Activated T-helper 17 cell treated with anti-CD3 and anti-CD28 coated beads, Interleukin-2, amount 50 U/mL, for 72 hours (primary cell): ENCODE measurements around the gene UBR4. TPM values are rescaled to one million over a fixed set of nuclear protein-coding genes. Genes with fewer than 3 reads are reported as not detected.
A peak's percentile ranks its signal among the peaks of the same experiment; 100 is the strongest.
"Not testable (repeated sequence)": the region's sequence is repeated elsewhere in the genome, so short reads cannot be mapped to it uniquely, and the experiment has no call there.

Source experiments
- ATAC-seq: fragments of 150-1000 bp; cut with Tn5 transposase; replicated peaks from 2 replicates; pipeline ENCODE4 v1.10.0; 2021; ENCODE audit warnings: mild to moderate bottlenecking, moderate library complexity
- H3K27ac Mint-ChIP-seq: one replicate; pipeline ENCODE4 v1.8.0; 2022; ENCODE audit warnings: mixed read lengths
- H3K27me3 Mint-ChIP-seq: one replicate; pipeline ENCODE4 v1.8.0; 2022; ENCODE audit warnings: mixed read lengths
- H3K36me3 Mint-ChIP-seq: one replicate; pipeline ENCODE4 v1.8.0; 2022; ENCODE audit warnings: low read depth, mild to moderate bottlenecking, mixed read lengths
- H3K4me1 Mint-ChIP-seq: one replicate; pipeline ENCODE4 v1.8.0; 2022; ENCODE audit warnings: mixed read lengths
- H3K4me3 Mint-ChIP-seq: one replicate; pipeline ENCODE4 v1.8.0; 2022; ENCODE audit warnings: mild to moderate bottlenecking, mixed read lengths
- H3K9me3 Mint-ChIP-seq: one replicate; pipeline ENCODE4 v1.8.0; 2022; ENCODE audit warnings: mixed read lengths
- total RNA-seq, 2 donors: library from RNA; stranded (reverse); gene quantifications; one replicate each; pipeline ENCODE4 v1.2.3, GENCODE V29; 2022

The UBR4 gene
- total RNA-seq, 2 donors from 2014 or later = 145 to 195 TPM

DNA sequence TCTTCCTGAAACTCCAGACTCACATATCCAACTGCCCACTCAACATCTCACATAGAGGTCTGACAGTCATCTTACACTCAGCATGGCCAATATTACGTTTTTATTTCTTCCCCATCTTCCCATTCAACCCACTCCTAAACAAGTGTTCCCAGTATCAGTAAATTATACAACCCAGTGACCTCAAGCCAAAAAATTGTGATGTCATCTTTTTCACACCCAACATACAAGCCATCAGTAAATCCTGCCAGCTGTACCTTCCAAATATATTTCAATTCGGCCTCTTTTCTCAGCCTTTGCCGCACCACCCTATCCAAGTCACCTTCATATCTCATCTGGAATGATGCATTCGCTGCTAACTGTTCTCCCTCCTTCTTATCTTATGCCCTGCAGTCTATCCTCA, 19.6 kb downstream of the UBR4 start:
- no peaks in the 10 kb centered on the region for H3K9me3 Mint-ChIP-seq
- H3K27me3 Mint-ChIP-seq = no peaks in the 10 kb centered on the region
- peaks cover 100% of the 10 kb centered on the region for H3K36me3 Mint-ChIP-seq
- H3K27ac Mint-ChIP-seq = no peak overlapping the region
- ATAC-seq = no peak
- peaks cover 13% of the 10 kb centered on the region for H3K4me1 Mint-ChIP-seq
- H3K4me3 Mint-ChIP-seq = no peak overlapping the region

DNA sequence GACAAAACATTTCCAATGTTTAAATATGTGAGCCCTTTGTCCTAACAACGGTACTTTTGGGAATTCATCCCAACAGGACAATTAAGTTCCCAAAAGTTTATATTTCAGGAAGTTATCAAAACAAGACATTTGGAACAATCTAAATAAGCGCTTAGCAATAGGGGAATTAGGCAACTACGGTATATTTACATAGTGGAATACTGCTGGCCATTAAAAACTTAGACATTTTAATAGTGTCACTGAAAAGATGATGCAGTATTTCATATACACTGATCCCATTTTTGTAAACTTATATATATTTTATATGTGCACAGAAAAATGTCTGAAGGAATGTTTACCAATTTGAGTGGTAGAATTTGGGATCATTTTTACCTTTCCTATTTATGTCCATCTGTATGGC, 20.8 kb downstream of the UBR4 start:
- Mint-ChIP-seq H3K36me3 (peaks cover 100% of the 10 kb centered on the region), H3K27ac (no peak overlapping the region), H3K4me3 (no peak overlapping the region), H3K9me3 (no peaks in the 10 kb centered on the region), H3K4me1 (peaks cover 13% of the 10 kb centered on the region), H3K27me3 (no peaks in the 10 kb centered on the region)
- ATAC-seq = no peak

DNA sequence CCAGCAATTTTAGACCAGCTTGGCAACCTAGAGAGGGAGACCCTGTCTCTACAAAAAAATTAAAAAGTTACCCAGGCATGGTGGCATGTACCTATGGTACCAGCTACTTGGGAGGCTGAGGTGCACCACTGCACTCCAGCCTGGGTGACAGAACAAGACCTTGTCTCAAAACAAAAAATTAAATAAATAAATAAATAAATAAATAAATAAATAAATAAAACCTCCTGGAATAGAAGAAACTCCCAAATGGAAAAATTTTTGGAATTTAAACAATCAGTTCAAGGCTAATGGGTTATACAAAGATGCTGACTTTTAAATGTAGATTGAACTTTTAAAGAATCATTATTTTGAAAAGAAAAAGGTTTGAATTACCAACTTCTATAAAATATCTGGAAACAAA, 22.2 kb downstream of the UBR4 start:
- H3K36me3 Mint-ChIP-seq = peaks cover 100% of the 10 kb centered on the region
- H3K4me1 Mint-ChIP-seq = peaks cover 17% of the 10 kb centered on the region
- ATAC-seq = no peak
- no peaks in the 10 kb centered on the region for H3K27me3 Mint-ChIP-seq
- no peaks in the 10 kb centered on the region for H3K9me3 Mint-ChIP-seq
- no peak overlapping the region for H3K4me3 Mint-ChIP-seq
- no peak overlapping the region for H3K27ac Mint-ChIP-seq

DNA sequence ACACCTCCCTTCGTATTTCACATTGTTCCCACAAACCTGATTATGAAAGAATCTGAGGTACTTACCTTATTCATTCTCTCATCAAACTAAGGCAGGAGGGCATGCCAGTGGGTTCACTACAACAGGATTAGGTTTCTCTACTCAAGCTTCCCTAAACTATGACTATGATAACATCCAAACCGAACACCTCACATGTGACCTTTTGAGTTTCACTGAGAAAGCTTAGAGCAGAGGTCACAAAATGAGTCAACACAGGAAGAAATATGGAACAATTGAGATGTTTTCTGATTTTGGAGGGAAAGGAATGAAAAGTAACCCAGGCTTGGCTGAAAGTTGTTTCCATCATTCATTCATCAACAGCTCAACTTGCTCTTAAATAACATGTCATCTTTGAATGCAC, 24.1 kb downstream of the UBR4 start:
- ATAC-seq = peak; percentile 98
- Mint-ChIP-seq H3K27me3 (no peaks in the 10 kb centered on the region), H3K4me3 (peak overlapping the region; percentile 43), H3K27ac (peak overlapping the region; percentile 53), H3K36me3 (peaks cover 100% of the 10 kb centered on the region), H3K9me3 (no peaks in the 10 kb centered on the region), H3K4me1 (peaks cover 28% of the 10 kb centered on the region)

DNA sequence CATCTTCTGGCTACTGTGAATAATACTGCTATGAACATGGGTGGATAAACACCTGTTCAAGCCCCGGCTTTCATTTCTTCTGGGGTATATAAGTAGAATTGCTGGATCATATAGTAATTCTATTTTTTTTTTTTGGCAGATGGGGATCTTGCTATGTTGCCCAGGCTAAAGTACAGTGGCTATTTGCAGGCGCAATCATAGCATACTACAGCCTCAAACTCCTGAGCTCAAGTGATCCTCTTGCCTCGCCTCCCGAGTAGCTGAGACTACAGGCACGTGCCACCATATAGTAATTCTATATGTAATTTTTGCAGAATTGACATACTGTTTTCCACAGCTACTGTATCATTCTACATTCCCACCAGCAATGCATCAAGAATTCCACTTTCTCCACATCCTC, 27.8 kb downstream of the UBR4 start:
- peaks cover 100% of the 10 kb centered on the region for H3K36me3 Mint-ChIP-seq
- H3K4me1 Mint-ChIP-seq = peaks cover 33% of the 10 kb centered on the region
- no peaks in the 10 kb centered on the region for H3K27me3 Mint-ChIP-seq
- H3K4me3 Mint-ChIP-seq = no peak overlapping the region
- H3K27ac Mint-ChIP-seq = no peak overlapping the region
- H3K9me3 Mint-ChIP-seq = no peaks in the 10 kb centered on the region
- no peak for ATAC-seq

DNA sequence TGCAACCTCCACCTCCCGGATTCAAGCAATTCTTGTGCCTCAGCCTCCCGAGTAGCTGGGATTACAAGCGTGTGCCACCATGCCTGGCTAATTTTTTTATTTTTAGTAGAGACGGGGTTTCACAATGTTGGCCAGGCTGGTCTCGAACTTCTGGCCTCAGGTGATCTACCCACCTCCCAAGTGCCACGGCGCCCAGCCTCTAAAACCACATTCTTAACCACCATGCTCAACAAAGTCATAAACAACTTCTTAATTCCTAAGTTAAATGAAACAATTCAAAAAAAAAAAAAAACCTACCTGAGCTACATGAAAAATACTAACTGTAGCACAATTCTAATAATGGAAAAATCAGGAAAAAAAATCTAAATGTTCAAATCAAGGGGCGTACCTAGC, 29.8 kb downstream of the UBR4 start:
- H3K27me3 Mint-ChIP-seq, H3K9me3 Mint-ChIP-seq, ATAC-seq: not testable (repeated sequence)
- Mint-ChIP-seq H3K27ac (peak overlapping the region; percentile 83), H3K4me3 (peak overlapping the region; percentile 13), H3K4me1 (peaks cover 20% of the 10 kb centered on the region), H3K36me3 (peaks cover 100% of the 10 kb centered on the region)

DNA sequence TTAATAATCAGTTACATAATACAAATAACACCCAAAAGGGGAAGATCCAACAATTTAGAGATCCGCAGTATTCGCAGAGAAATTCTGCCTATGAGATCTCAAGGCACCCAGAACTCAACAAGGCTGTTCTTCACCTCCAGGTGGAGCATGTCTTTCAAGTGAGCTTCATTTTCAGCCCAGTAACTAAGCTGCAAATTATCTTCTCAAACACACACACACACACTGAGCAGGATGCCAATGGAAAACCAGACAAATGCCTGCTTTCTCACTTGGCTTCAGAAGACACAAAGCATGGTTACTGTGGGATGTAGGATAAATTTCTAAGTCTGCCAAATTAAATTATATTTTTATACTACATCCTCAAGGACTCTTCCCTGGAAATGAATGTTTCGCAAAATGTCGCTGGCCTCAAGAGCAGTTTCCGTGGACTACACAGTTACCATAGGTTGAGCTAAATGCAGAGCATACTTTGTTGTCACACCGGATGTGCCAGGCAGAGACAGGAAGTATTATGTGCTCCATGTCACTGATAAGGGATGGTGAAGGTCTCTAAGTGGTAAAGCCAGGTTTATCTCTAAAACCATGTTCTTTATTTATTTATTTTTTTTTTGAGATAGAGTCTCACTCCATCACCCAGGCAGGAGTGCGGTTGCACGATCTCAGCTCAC, 30.3 kb downstream of the UBR4 start:
- peak; percentile 51 for ATAC-seq
- peaks cover 20% of the 10 kb centered on the region for H3K4me1 Mint-ChIP-seq
- H3K4me3 Mint-ChIP-seq = no peak overlapping the region
- no peaks in the 10 kb centered on the region for H3K9me3 Mint-ChIP-seq
- H3K36me3 Mint-ChIP-seq = peaks cover 100% of the 10 kb centered on the region
- peak overlapping the region; percentile 83 for H3K27ac Mint-ChIP-seq
- no peaks in the 10 kb centered on the region for H3K27me3 Mint-ChIP-seq

DNA sequence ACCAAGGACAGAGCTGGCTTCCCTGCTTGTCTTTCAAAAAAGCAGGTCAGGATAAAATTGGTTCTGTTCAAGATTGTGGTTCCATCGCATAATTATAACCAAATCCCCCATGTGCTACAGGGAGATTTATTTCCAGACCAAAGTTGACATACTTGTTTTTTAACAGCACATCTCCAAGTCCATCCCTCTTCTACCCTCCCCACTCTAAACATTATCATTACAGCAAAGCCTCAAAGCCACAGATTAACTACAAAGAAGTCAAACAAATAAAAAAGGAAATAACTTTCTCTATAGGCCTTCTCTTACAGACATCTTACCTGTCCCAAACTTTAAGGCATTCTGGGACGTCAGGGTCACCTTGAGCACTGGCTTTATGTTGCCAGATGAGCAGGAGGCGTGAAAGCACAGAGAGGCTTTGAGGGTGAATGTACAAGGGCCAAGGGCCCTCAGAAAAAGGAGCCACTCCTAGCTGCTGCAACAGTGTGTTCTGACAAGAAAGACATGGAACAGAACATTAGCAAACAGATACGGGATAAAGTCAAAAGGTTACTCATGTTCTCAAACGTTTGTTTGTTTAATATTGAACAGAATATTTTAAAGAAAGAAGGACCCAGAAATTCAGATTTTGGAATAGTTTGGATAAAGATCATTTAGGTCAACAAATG, 31.2 kb downstream of the UBR4 start:
- Mint-ChIP-seq H3K27me3 (no peaks in the 10 kb centered on the region), H3K27ac (peak overlapping the region; percentile 61), H3K36me3 (peaks cover 100% of the 10 kb centered on the region), H3K4me3 (no peak overlapping the region), H3K4me1 (peaks cover 18% of the 10 kb centered on the region), H3K9me3 (no peaks in the 10 kb centered on the region)
- no peak for ATAC-seq

DNA sequence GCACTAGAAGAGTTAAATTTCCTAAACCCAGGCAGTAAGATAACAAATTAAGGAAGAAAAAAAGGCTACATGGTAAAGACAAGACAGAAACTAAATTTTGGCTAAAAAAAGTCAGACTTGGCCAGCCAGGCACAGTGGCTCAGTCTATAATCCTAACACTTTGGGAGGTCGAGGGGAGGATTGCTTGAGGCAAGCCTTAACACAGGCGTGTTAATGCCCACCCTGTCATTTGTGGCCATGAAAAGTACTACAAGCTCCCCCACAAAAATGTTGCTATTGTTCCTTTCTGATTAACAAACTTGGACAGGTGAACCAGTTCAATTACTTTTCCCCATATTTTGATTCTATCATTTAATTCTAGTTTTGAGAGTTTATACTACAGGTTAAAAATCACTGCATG, 32.3 kb downstream of the UBR4 start:
- no peak for ATAC-seq
- Mint-ChIP-seq H3K36me3 (peaks cover 100% of the 10 kb centered on the region), H3K4me1 (peaks cover 16% of the 10 kb centered on the region), H3K4me3 (no peak overlapping the region), H3K9me3 (no peaks in the 10 kb centered on the region), H3K27me3 (no peaks in the 10 kb centered on the region), H3K27ac (no peak overlapping the region)

DNA sequence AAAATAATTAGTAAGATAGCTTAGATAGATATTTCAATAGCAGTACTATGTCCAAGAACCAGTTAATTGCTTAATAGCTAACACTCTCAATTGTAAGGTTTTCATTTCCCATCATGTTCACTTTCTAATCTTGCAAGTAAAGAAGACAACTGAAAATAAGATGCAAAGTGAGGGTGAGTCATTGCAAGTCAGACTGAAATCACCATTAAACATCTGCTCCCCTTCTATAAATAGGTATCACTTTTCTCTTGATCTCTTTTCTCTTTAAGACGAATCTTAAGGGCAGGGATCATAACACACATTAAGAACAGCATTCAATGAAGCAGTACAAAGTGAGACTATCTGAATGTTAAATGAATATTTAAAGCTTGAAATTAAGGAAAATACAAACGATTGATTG, 40.4 kb downstream of the UBR4 start:
- Mint-ChIP-seq H3K4me1 (peaks cover 10% of the 10 kb centered on the region), H3K36me3 (peaks cover 100% of the 10 kb centered on the region), H3K27ac (peak overlapping the region; percentile 85), H3K27me3 (no peaks in the 10 kb centered on the region), H3K9me3 (no peaks in the 10 kb centered on the region), H3K4me3 (peak overlapping the region; percentile 54)
- peak; percentile 92 for ATAC-seq

DNA sequence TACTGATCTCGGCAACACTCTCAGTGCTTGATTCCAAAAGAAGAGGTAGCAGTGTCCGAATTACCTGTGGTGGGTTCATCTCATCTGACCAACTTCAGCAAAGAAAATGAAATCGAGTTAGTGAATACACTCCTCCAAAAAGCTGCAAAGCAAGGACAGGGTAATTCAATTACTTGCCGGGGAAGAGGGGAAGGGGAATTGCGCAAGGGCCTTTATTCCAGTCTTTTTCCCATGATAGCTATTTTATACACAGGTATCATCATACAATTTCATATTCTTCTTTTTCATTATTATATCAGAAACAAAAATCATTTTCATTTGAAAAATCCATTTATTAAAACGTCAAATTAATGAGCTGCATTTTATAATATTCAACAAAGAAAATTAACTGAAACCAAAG, 42.9 kb downstream of the UBR4 start:
- H3K4me3 Mint-ChIP-seq = no peak overlapping the region
- ATAC-seq = no peak
- no peaks in the 10 kb centered on the region for H3K27me3 Mint-ChIP-seq
- H3K4me1 Mint-ChIP-seq = peaks cover 10% of the 10 kb centered on the region
- no peaks in the 10 kb centered on the region for H3K9me3 Mint-ChIP-seq
- H3K36me3 Mint-ChIP-seq = peaks cover 100% of the 10 kb centered on the region
- no peak overlapping the region for H3K27ac Mint-ChIP-seq

DNA sequence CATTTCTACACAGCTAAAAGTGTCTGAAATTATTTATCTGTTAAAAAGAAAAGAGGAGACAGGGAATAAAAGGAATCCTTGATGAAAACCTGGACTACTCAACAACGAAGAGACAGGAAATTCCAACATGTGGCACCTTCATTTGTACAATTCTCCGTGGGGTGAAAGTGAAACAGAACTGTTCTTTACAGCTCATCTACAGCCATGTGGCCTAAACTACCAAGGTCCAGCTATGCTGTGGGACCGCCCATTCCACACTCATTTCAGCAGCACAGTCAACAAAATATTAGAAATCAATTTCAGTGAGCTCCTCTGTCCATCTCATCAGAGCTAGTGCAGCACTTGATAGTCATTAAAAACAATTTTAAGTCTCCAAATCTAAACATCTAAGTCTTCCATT, 44.0 kb downstream of the UBR4 start:
- Mint-ChIP-seq H3K27ac (peak overlapping the region; percentile 33), H3K4me1 (peaks cover 10% of the 10 kb centered on the region), H3K9me3 (no peaks in the 10 kb centered on the region), H3K4me3 (no peak overlapping the region), H3K27me3 (no peaks in the 10 kb centered on the region), H3K36me3 (peaks cover 100% of the 10 kb centered on the region)
- no peak for ATAC-seq

DNA sequence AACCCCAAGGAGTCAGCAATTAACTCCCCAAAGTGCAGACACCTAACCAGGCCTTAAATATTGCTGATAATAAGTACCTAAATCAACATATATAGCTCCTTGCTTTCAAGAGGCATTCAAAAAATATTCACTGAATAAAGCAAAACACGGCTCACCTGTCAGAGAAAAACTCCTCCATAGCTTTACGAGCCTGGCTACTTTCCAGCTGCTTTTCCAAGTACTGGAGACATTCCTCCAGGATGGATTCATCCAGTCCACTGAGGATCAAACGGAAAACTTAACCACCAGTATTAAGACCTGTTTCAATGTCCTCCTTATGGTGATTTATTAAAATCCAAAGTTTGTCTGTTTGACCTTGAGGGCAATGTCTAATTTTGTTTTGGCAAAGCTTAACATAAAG, 44.6 kb downstream of the UBR4 start:
- Mint-ChIP-seq H3K4me3 (no peak overlapping the region), H3K9me3 (no peaks in the 10 kb centered on the region), H3K4me1 (peaks cover 10% of the 10 kb centered on the region), H3K27ac (peak overlapping the region; percentile 33), H3K36me3 (peaks cover 100% of the 10 kb centered on the region), H3K27me3 (no peaks in the 10 kb centered on the region)
- ATAC-seq = no peak

DNA sequence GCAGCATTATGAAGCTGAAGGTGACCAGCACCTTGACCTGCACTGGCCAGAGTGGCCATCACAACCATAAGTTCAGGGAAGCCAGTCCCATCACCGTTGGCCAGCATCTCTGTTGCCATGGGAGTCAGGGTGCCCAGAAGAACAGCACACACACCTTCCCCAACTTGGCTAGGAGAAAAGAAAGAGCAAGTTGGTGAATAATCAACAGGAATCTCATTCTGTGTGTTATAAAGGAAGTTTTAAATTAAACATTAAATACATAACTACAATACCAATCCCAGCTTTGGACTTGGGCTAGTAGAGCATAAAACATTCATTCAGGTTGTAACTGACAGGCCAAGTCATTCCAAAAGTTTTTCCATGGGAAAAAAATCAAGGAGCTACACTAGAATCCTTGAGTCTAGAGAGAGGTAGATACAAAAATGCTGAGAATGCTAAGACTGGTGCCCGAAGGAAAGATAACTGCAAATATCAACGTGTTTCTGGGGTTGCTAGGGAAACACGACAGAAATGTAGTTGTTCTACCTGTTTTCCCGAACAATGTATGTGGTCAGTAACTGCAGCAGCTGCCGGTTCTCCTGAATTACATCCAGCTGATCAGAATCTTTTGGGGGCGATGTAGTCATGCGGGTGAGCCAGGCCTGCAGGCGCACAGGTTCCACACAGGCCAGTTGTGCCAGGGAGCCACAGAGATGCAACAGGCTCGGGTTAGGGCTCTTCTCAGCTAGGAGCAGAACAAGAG, 45.6 kb downstream of the UBR4 start:
- Mint-ChIP-seq H3K4me3 (no peak overlapping the region), H3K4me1 (peaks cover 4% of the 10 kb centered on the region), H3K27me3 (no peaks in the 10 kb centered on the region), H3K9me3 (no peaks in the 10 kb centered on the region), H3K27ac (no peak overlapping the region), H3K36me3 (peaks cover 100% of the 10 kb centered on the region)
- ATAC-seq = no peak

DNA sequence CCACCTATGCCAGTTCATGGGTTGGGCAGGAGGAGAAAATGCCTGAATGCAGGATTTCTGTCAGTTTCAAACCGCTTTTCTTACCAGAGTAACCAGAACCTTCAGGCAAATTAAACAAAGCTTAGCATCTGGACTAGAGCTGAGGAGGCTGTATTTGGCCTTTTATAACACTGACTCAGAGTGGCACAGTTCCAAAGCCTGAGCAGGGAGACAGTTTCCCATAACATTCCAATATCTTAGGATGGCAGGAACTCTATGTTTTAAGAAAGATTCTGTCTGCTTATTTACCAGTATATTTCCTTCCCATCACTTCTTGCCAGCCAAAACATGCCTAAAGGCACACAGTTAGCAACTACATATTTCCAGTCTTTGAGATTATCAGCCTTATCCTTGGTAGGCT, 46.8 kb downstream of the UBR4 start:
- no peak for ATAC-seq
- Mint-ChIP-seq H3K27me3 (no peaks in the 10 kb centered on the region), H3K9me3 (no peaks in the 10 kb centered on the region), H3K4me1 (no peaks in the 10 kb centered on the region), H3K27ac (no peak overlapping the region), H3K4me3 (no peak overlapping the region), H3K36me3 (peaks cover 100% of the 10 kb centered on the region)
